ENCODE data around the gene GULP1. TPM values are rescaled to one million over a fixed set of nuclear protein-coding genes. Genes with fewer than 3 reads are reported as not detected.
A peak's percentile ranks its signal among the peaks of the same experiment; 100 is the strongest.

Gene GULP1
- total RNA-seq, 1 donor from 2014 or later: 57.2 TPM

DNA sequence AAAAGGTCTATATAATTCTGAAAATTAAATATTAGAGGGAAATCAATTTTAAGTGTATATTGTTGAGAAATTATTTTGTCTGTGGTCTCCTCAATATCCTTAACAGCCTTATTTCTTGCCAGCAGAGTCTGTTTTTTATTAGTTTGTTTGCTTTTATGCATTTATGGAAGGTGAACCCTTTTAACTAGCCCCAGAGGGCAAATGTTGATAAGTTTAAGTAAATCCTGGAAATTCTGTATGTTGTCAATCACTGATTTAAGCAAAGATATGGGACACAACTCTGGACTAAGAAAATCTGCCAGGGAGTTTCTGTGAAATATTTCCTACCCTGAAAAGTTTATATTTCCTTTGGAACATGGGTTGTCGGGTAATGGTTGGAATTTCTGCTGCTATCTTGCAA lies 343.0 kb downstream of the GULP1 start:
- Histone ChIP-seq H3K27me3 (no peaks in the 10 kb centered on the region), H3K36me3 (no peaks in the 10 kb centered on the region), H3K4me1 (peaks cover 24% of the 10 kb centered on the region), H3K9me3 (no peaks in the 10 kb centered on the region), H3K4me3 (no peak overlapping the region), H3K27ac (no peak overlapping the region)
- TF ChIP-seq POLR2A (IDR thresholded peaks at IDR 0.05) (no peak), POLR2AphosphoS5 (IDR thresholded peaks at IDR 0.05; ENCODE audit: insufficient read depth in 1 of 2, low read depth in 1 of 2) (no peak)
- TF ChIP-seq, protein P1, sequence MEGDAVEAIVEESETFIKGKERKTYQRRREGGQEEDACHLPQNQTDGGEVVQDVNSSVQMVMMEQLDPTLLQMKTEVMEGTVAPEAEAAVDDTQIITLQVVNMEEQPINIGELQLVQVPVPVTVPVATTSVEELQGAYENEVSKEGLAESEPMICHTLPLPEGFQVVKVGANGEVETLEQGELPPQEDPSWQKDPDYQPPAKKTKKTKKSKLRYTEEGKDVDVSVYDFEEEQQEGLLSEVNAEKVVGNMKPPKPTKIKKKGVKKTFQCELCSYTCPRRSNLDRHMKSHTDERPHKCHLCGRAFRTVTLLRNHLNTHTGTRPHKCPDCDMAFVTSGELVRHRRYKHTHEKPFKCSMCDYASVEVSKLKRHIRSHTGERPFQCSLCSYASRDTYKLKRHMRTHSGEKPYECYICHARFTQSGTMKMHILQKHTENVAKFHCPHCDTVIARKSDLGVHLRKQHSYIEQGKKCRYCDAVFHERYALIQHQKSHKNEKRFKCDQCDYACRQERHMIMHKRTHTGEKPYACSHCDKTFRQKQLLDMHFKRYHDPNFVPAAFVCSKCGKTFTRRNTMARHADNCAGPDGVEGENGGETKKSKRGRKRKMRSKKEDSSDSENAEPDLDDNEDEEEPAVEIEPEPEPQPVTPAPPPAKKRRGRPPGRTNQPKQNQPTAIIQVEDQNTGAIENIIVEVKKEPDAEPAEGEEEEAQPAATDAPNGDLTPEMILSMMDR (IDR thresholded peaks at IDR 0.05): no peak
- no peak for DNase-seq (ENCODE audit: extremely low spot score in 2 of 2)
- intact Hi-C loops (cut with DNase I): no loop called here

MicroRNAs encoded within 50 kb of the gene (microRNA counts, 767-probe panel; counts per million panel counts)
- 238 to 261 counts per million in 2 donors for microRNA hsa-miR-561-3p

Small RNA genes lying within 50 kb of the gene (microRNA-seq; reads per million reads assigned to microRNA genes)
- not detected for gene MIR561 (ENCODE audit: borderline number of aligned reads, borderline replicate concordance)

Small RNA genes lying within 50 kb of the gene (small RNA-seq; reads per million reads assigned to genes)
- gene MIR561 (1.9 reads per million, percentile 56 among the genes with 10 or more reads in this experiment), gene RNA5SP114 (not detected)

Measured in vagina (tissue), 2 donors.